Measurements from ENCODE around the gene AP1G2. TPM values are rescaled to one million over a fixed set of nuclear protein-coding genes. Genes with fewer than 3 reads are reported as not detected.

Gene AP1G2
- total and polyA plus RNA-seq, 2 of the 13 experiments (the other 11 are each of a cell fraction or from before 2014, with no cell fraction given), result 96.9 to 611 TPM

DNA sequence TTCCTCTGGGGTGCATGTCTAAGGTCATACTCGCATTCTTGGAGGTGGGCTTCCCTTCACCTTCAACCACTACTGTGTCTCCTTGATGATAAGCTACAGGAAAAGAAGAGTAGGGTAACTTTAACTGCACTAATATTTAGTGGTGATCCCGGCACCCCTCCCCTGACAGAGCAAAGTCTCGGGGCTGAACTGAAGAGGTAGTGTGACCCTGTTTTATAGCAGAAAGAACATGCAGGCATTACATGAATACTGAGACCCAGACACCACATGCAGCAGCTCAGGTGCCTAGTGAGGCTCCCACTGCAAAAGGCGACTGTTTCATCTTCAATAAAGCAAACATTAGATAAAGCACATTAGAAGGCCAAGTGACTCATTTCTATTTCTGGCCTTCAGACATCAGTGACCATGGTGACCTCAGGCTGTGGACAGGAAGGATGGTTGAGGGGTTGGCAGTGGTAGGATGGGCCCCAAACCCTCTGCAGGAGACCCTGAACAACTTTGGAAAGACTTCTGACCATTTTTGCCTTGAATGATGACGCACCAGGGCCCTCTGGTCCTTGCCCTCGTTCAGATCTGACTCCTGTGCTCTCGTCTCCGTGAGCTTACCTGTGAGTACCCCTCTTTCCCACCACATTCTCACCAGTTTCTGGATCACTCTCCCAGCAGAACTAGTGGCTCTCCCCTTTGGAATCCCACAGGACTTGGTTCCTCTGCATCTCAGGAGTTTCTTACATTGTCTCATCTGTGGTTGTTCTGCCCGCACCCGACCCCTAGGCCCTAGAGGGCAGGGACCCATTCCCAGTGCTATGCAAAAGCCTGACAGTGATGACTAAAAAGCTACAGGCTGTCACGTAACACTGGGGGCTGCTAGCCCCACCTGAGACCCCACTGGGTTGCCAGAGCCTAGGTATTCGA lies 34.8 kb upstream of the AP1G2 start (continued):
- TF ChIP-seq, protein P1, sequence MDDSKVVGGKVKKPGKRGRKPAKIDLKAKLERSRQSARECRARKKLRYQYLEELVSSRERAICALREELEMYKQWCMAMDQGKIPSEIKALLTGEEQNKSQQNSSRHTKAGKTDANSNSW (CRISPR knock-in tag; IDR thresholded peaks at IDR 0.05; ENCODE audit: borderline replicate concordance), result no peak; the same call in 1 of the 2 replicates
- TF ChIP-seq, protein P2, sequence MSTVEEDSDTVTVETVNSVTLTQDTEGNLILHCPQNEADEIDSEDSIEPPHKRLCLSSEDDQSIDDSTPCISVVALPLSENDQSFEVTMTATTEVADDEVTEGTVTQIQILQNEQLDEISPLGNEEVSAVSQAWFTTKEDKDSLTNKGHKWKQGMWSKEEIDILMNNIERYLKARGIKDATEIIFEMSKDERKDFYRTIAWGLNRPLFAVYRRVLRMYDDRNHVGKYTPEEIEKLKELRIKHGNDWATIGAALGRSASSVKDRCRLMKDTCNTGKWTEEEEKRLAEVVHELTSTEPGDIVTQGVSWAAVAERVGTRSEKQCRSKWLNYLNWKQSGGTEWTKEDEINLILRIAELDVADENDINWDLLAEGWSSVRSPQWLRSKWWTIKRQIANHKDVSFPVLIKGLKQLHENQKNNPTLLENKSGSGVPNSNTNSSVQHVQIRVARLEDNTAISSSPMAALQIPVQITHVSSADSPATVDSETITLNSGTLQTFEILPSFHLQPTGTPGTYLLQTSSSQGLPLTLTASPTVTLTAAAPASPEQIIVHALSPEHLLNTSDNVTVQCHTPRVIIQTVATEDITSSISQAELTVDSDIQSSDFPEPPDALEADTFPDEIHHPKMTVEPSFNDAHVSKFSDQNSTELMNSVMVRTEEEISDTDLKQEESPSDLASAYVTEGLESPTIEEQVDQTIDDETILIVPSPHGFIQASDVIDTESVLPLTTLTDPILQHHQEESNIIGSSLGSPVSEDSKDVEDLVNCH (CRISPR knock-in tag; IDR thresholded peaks at IDR 0.05), result no peak
- TF ChIP-seq SIX1 (CRISPR knock-in tag; IDR thresholded peaks at IDR 0.05; ENCODE audit: borderline replicate concordance) (peak; percentile 86; the same call in 1 of the 2 replicates), HMGA1 (CRISPR knock-in tag; conservative IDR thresholded peaks at IDR 0.05) (no peak), MXD4 (CRISPR knock-in tag; IDR thresholded peaks at IDR 0.05) (0 out of 2 replicates have a peak, but pooled peaks have one; percentile 59), RORA (CRISPR knock-in tag; IDR thresholded peaks at IDR 0.05) (no peak), ZNF207 (IDR thresholded peaks at IDR 0.05; ENCODE audit: borderline replicate concordance) (no peak), HNRNPH1 (optimal IDR thresholded peaks at IDR 0.05; ENCODE audit: low read depth, low read length) (no peak), ZNF776 (CRISPR knock-in tag; IDR thresholded peaks at IDR 0.05) (no peak), HOXA9 (CRISPR knock-in tag; IDR thresholded peaks at IDR 0.05; ENCODE audit: borderline replicate concordance) (no peak), ZNF17 (CRISPR knock-in tag; IDR thresholded peaks at IDR 0.05) (no peak), ZNF567 (CRISPR knock-in tag; IDR thresholded peaks at IDR 0.05; ENCODE audit: borderline replicate concordance) (peak; percentile 92), ZNF589 (CRISPR knock-in tag; conservative IDR thresholded peaks at IDR 0.05) (no peak), ZNF484 (CRISPR knock-in tag; IDR thresholded peaks at IDR 0.05; ENCODE audit: borderline replicate concordance, low read depth) (no peak)
- TF ChIP-seq, protein P3, sequence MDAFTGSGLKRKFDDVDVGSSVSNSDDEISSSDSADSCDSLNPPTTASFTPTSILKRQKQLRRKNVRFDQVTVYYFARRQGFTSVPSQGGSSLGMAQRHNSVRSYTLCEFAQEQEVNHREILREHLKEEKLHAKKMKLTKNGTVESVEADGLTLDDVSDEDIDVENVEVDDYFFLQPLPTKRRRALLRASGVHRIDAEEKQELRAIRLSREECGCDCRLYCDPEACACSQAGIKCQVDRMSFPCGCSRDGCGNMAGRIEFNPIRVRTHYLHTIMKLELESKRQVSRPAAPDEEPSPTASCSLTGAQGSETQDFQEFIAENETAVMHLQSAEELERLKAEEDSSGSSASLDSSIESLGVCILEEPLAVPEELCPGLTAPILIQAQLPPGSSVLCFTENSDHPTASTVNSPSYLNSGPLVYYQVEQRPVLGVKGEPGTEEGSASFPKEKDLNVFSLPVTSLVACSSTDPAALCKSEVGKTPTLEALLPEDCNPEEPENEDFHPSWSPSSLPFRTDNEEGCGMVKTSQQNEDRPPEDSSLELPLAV (CRISPR knock-in tag; conservative IDR thresholded peaks at IDR 0.05; ENCODE audit: low read depth), result no peak
- TF ChIP-seq, protein P4, sequence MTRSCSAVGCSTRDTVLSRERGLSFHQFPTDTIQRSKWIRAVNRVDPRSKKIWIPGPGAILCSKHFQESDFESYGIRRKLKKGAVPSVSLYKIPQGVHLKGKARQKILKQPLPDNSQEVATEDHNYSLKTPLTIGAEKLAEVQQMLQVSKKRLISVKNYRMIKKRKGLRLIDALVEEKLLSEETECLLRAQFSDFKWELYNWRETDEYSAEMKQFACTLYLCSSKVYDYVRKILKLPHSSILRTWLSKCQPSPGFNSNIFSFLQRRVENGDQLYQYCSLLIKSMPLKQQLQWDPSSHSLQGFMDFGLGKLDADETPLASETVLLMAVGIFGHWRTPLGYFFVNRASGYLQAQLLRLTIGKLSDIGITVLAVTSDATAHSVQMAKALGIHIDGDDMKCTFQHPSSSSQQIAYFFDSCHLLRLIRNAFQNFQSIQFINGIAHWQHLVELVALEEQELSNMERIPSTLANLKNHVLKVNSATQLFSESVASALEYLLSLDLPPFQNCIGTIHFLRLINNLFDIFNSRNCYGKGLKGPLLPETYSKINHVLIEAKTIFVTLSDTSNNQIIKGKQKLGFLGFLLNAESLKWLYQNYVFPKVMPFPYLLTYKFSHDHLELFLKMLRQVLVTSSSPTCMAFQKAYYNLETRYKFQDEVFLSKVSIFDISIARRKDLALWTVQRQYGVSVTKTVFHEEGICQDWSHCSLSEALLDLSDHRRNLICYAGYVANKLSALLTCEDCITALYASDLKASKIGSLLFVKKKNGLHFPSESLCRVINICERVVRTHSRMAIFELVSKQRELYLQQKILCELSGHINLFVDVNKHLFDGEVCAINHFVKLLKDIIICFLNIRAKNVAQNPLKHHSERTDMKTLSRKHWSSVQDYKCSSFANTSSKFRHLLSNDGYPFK (CRISPR knock-in tag; IDR thresholded peaks at IDR 0.05; ENCODE audit: borderline replicate concordance), result no peak; the same call in 1 of the 2 replicates
- TF ChIP-seq, protein P5, sequence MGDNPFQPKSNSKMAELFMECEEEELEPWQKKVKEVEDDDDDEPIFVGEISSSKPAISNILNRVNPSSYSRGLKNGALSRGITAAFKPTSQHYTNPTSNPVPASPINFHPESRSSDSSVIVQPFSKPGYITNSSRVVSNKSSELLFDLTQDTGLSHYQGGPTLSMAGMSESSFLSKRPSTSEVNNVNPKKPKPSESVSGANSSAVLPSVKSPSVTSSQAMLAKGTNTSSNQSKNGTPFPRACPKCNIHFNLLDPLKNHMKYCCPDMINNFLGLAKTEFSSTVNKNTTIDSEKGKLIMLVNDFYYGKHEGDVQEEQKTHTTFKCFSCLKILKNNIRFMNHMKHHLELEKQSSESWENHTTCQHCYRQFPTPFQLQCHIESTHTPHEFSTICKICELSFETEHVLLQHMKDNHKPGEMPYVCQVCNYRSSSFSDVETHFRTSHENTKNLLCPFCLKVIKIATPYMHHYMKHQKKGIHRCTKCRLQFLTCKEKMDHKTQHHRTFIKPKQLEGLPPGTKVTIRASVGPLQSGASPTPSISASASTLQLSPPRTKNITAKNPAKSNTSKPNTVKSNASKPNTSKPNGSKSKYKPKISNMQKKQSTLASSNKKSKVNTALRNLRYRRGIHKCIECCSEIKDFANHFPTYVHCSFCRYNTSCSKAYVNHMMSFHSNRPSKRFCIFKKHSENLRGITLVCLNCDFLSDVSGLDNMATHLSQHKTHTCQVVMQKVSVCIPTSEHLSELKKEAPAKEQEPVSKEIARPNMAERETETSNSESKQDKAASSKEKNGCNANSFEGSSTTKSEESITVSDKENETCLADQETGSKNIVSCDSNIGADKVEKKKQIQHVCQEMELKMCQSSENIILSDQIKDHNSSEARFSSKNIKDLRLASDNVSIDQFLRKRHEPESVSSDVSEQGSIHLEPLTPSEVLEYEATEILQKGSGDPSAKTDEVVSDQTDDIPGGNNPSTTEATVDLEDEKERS (CRISPR knock-in tag; IDR thresholded peaks at IDR 0.05), result peak; percentile 6; the same call in 1 of the 2 replicates
